Measurements from ENCODE around the gene KLK3.
"Not testable (repeated sequence)": the region's sequence is repeated elsewhere in the genome, so short reads cannot be mapped to it uniquely, and the experiment has no call there.

The KLK3 gene

GRCh38 chr19:50854636-50855410 lies at the start of gene KLK3:
KLK3 (plus strand) TSS chr19:50854915; CDS start chr19:50854956, 41 bp downstream.
- Mint-ChIP-seq H3K27ac (no peak within 1 kb of the TSS), H3K27me3 (peaks cover 55% of the 10 kb centered on the region)

GRCh38 chr19:50808856-50809255 lies 45.9 kb upstream of the KLK3 start:
- no peak overlapping the region for H3K27ac Mint-ChIP-seq
- peaks cover 21% of the 10 kb centered on the region for H3K4me1 Mint-ChIP-seq
- peaks cover 9% of the 10 kb centered on the region for H3K27me3 Mint-ChIP-seq
- H3K4me3 Mint-ChIP-seq = no peak overlapping the region
- ATAC-seq = no peak
- H3K36me3 Mint-ChIP-seq = no peaks in the 10 kb centered on the region
- peaks cover 8% of the 10 kb centered on the region for H3K9me3 Mint-ChIP-seq

More at GRCh38 chr19:50854636-50855410, at the start of gene KLK3:
- no peaks in the 10 kb centered on the region for H3K36me3 Mint-ChIP-seq
- H3K9me3 Mint-ChIP-seq = peaks cover 4% of the 10 kb centered on the region
- H3K4me3 Mint-ChIP-seq = no peak within 1 kb of the TSS
- H3K4me1 Mint-ChIP-seq = peaks cover 8% of the 10 kb centered on the region
- peak; percentile 12 for ATAC-seq

GRCh38 chr19:50811622-50812238 lies 43.0 kb upstream of the KLK3 start:
- H3K27me3 Mint-ChIP-seq, H3K4me1 Mint-ChIP-seq, H3K4me3 Mint-ChIP-seq, ATAC-seq, H3K36me3 Mint-ChIP-seq, H3K9me3 Mint-ChIP-seq, H3K27ac Mint-ChIP-seq: not testable (repeated sequence)

- no peaks in the 10 kb centered on the region for H3K36me3 Mint-ChIP-seq
- peaks cover 9% of the 10 kb centered on the region for H3K27me3 Mint-ChIP-seq
- ATAC-seq = no peak
- H3K4me1 Mint-ChIP-seq = peaks cover 15% of the 10 kb centered on the region
- peaks cover 8% of the 10 kb centered on the region for H3K9me3 Mint-ChIP-seq
- H3K27ac Mint-ChIP-seq = no peak overlapping the region
- no peak overlapping the region for H3K4me3 Mint-ChIP-seq
Measured at GRCh38 chr19:50812474-50812873, 42.2 kb upstream of the KLK3 start.

GRCh38 chr19:50814883-50815282 lies 39.8 kb upstream of the KLK3 start:
- no peak overlapping the region for H3K4me3 Mint-ChIP-seq
- H3K27ac Mint-ChIP-seq = no peak overlapping the region
- no peak for ATAC-seq
- peaks cover 38% of the 10 kb centered on the region for H3K4me1 Mint-ChIP-seq
- H3K36me3 Mint-ChIP-seq = no peaks in the 10 kb centered on the region
- H3K27me3 Mint-ChIP-seq = peaks cover 9% of the 10 kb centered on the region
- peaks cover 5% of the 10 kb centered on the region for H3K9me3 Mint-ChIP-seq

- H3K27ac Mint-ChIP-seq = no peak overlapping the region
- peaks cover 5% of the 10 kb centered on the region for H3K27me3 Mint-ChIP-seq
- peaks cover 2% of the 10 kb centered on the region for H3K9me3 Mint-ChIP-seq
- no peak overlapping the region for H3K4me3 Mint-ChIP-seq
- H3K36me3 Mint-ChIP-seq = no peaks in the 10 kb centered on the region
- peaks cover 43% of the 10 kb centered on the region for H3K4me1 Mint-ChIP-seq
- no peak for ATAC-seq
Measured at GRCh38 chr19:50815439-50815838, 39.3 kb upstream of the KLK3 start.

- no peaks in the 10 kb centered on the region for H3K36me3 Mint-ChIP-seq
- no peaks in the 10 kb centered on the region for H3K9me3 Mint-ChIP-seq
- peak overlapping the region; percentile 71 for H3K4me3 Mint-ChIP-seq
- ATAC-seq = peak; percentile 75
- peaks cover 23% of the 10 kb centered on the region for H3K27me3 Mint-ChIP-seq
- peaks cover 71% of the 10 kb centered on the region for H3K4me1 Mint-ChIP-seq
- peak overlapping the region; percentile 75 for H3K27ac Mint-ChIP-seq
Measured at GRCh38 chr19:50817941-50818858, 36.5 kb upstream of the KLK3 start.

- Mint-ChIP-seq H3K27ac (peak overlapping the region; percentile 75), H3K36me3 (no peaks in the 10 kb centered on the region), H3K4me3 (peak overlapping the region; percentile 71), H3K27me3 (peaks cover 23% of the 10 kb centered on the region), H3K9me3 (no peaks in the 10 kb centered on the region), H3K4me1 (peaks cover 79% of the 10 kb centered on the region)
- ATAC-seq = no peak
Measured at GRCh38 chr19:50818859-50819472, 35.7 kb upstream of the KLK3 start.

GRCh38 chr19:50819636-50820035 lies 35.1 kb upstream of the KLK3 start:
- peaks cover 80% of the 10 kb centered on the region for H3K4me1 Mint-ChIP-seq
- peak overlapping the region; percentile 75 for H3K27ac Mint-ChIP-seq

GRCh38 chr19:50820086-50820485 lies 34.6 kb upstream of the KLK3 start:
- H3K4me3 Mint-ChIP-seq = peak overlapping the region; percentile 71

More at GRCh38 chr19:50819636-50820035, 35.1 kb upstream of the KLK3 start:
- no peaks in the 10 kb centered on the region for H3K9me3 Mint-ChIP-seq
- no peaks in the 10 kb centered on the region for H3K36me3 Mint-ChIP-seq
- H3K4me3 Mint-ChIP-seq = peak overlapping the region; percentile 71
- no peak for ATAC-seq
- H3K27me3 Mint-ChIP-seq = peaks cover 23% of the 10 kb centered on the region

GRCh38 chr19:50820549-50821247 lies 34.0 kb upstream of the KLK3 start:
- Mint-ChIP-seq H3K27ac (peak overlapping the region; percentile 75), H3K27me3 (peaks cover 23% of the 10 kb centered on the region), H3K9me3 (no peaks in the 10 kb centered on the region)

More at GRCh38 chr19:50820086-50820485, 34.6 kb upstream of the KLK3 start:
- Mint-ChIP-seq H3K9me3 (no peaks in the 10 kb centered on the region), H3K4me1 (peaks cover 80% of the 10 kb centered on the region), H3K27ac (peak overlapping the region; percentile 75), H3K36me3 (no peaks in the 10 kb centered on the region), H3K27me3 (peaks cover 23% of the 10 kb centered on the region)
- ATAC-seq = no peak

GRCh38 chr19:50821248-50821612 lies 33.5 kb upstream of the KLK3 start:
- peak overlapping the region; percentile 25 for H3K4me3 Mint-ChIP-seq
- H3K36me3 Mint-ChIP-seq = no peaks in the 10 kb centered on the region
- H3K27me3 Mint-ChIP-seq = peaks cover 23% of the 10 kb centered on the region
- peaks cover 77% of the 10 kb centered on the region for H3K4me1 Mint-ChIP-seq
- peaks cover 3% of the 10 kb centered on the region for H3K9me3 Mint-ChIP-seq
- ATAC-seq = no peak
- peak overlapping the region; percentile 75 for H3K27ac Mint-ChIP-seq

More at GRCh38 chr19:50820549-50821247, 34.0 kb upstream of the KLK3 start:
- Mint-ChIP-seq H3K4me3 (peak overlapping the region; percentile 71), H3K4me1 (peaks cover 80% of the 10 kb centered on the region), H3K36me3 (no peaks in the 10 kb centered on the region)
- no peak for ATAC-seq

GRCh38 chr19:50821622-50822021 lies 33.1 kb upstream of the KLK3 start:
- H3K27ac Mint-ChIP-seq = peak overlapping the region; percentile 75
- peaks cover 23% of the 10 kb centered on the region for H3K27me3 Mint-ChIP-seq
- H3K36me3 Mint-ChIP-seq = no peaks in the 10 kb centered on the region
- no peak overlapping the region for H3K4me3 Mint-ChIP-seq
- peaks cover 73% of the 10 kb centered on the region for H3K4me1 Mint-ChIP-seq
- ATAC-seq = no peak
- peaks cover 5% of the 10 kb centered on the region for H3K9me3 Mint-ChIP-seq

- Mint-ChIP-seq H3K4me3 (no peak overlapping the region), H3K36me3 (no peaks in the 10 kb centered on the region), H3K27ac (peak overlapping the region; percentile 75), H3K4me1 (peaks cover 62% of the 10 kb centered on the region), H3K9me3 (peaks cover 5% of the 10 kb centered on the region), H3K27me3 (peaks cover 30% of the 10 kb centered on the region)
- no peak for ATAC-seq
Measured at GRCh38 chr19:50822661-50823208, 32.0 kb upstream of the KLK3 start.
